Retinal pigment epithelial cell (primary cell): ENCODE results near the gene CRX.
"Not testable (repeated sequence)": the region's sequence is repeated elsewhere in the genome, so short reads cannot be mapped to it uniquely, and the experiment has no call there.

Source experiments
- DNase-seq: peaks from one replicate; pipeline ENCODE4 v3.0.0-alpha.2; 2010; ENCODE audit warnings: low read depth
- H3K4me3 ChIP-seq: 2 replicates; pipeline ENCODE4 v1.5.1; 2011; ENCODE audit warnings: mild to moderate bottlenecking, low read length, control low read depth, moderate library complexity
- TF ChIP-seq, protein P1 (sequence below): conservative IDR thresholded peaks from 2 replicates; pipeline ENCODE4 v1.5.1; 2011; ENCODE audit warnings: low read depth, low read length, control low read depth, inconsistent platforms

Gene CRX

GRCh38 chr19:47813304-47813994 is 8.3 kb upstream of the CRX start:
- TF ChIP-seq, protein P1, sequence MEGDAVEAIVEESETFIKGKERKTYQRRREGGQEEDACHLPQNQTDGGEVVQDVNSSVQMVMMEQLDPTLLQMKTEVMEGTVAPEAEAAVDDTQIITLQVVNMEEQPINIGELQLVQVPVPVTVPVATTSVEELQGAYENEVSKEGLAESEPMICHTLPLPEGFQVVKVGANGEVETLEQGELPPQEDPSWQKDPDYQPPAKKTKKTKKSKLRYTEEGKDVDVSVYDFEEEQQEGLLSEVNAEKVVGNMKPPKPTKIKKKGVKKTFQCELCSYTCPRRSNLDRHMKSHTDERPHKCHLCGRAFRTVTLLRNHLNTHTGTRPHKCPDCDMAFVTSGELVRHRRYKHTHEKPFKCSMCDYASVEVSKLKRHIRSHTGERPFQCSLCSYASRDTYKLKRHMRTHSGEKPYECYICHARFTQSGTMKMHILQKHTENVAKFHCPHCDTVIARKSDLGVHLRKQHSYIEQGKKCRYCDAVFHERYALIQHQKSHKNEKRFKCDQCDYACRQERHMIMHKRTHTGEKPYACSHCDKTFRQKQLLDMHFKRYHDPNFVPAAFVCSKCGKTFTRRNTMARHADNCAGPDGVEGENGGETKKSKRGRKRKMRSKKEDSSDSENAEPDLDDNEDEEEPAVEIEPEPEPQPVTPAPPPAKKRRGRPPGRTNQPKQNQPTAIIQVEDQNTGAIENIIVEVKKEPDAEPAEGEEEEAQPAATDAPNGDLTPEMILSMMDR = peak; percentile 75
- H3K4me3 ChIP-seq = no peak overlapping the region
- no peak for DNase-seq

GRCh38 chr19:47813995-47814328 is 7.8 kb upstream of the CRX start:
- DNase-seq = no peak
- TF ChIP-seq, protein P1 = no peak
- H3K4me3 ChIP-seq = no peak overlapping the region

GRCh38 chr19:47816270-47816669 is 5.5 kb upstream of the CRX start:
- DNase-seq, H3K4me3 ChIP-seq: not testable (repeated sequence)

DNA sequence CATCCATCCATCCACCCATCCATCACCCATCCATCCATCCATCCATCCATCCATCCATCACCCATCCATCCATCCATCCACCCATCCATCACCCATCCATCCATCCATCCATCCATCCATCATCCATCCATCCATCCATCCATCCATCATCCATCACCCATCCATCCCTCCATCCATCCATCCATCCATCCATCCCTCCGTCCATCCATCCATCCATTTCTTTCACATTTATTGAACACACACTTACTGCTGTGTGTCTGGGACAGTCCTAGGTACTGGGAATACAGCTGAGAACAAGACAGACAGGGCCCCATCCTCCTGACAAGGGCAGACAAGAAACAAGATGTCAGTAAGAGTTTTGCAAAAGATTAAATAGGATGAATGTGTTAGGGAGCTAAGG is 3.5 kb upstream of the CRX start:
- not testable (repeated sequence) for H3K4me3 ChIP-seq, DNase-seq

- H3K4me3 ChIP-seq = no peak overlapping the region
- peak; percentile 36 for DNase-seq
- TF ChIP-seq, protein P1 = no peak
Measured at GRCh38 chr19:47819858-47820257, 1.9 kb upstream of the CRX start.

GRCh38 chr19:47820410-47820809 is 1.3 kb upstream of the CRX start:
- TF ChIP-seq, protein P1 = no peak
- no peak overlapping the region for H3K4me3 ChIP-seq
- DNase-seq = no peak

GRCh38 chr19:47824396-47824795 is 2.7 kb downstream of the CRX start:
- TF ChIP-seq, protein P1 = no peak
- no peak for DNase-seq
- H3K4me3 ChIP-seq = no peak overlapping the region

DNA sequence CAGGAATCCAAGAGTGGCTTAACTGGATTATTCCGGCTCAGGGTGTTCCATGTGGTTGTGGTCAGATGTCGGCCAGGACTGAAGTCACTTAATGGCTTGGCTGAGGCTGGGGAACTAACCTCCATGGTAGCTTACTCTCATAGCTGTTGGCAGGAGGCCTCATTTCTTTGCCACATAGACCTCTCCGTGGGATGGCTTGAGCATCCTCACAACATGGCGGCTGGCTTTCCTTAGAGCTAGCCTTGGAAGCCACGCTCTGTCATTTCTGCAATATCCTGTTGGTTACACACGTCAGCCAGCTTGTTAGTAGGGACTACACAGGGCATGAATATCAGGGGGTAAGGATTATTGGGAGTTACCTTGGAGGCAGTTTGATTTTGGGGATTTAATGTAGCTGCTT is 5.1 kb downstream of the CRX start:
- H3K4me3 ChIP-seq = no peak overlapping the region
- DNase-seq = no peak
- TF ChIP-seq, protein P1 = no peak
